ENCODE data around the gene ABHD4. TPM values are rescaled to one million over a fixed set of nuclear protein-coding genes. Genes with fewer than 3 reads are reported as not detected.
"Not testable (repeated sequence)": the region's sequence is repeated elsewhere in the genome, so short reads cannot be mapped to it uniquely, and the experiment has no call there.

Gene ABHD4
- total and polyA plus RNA-seq, 2 donors = 13.1 to 30.5 TPM

GRCh38 chr14:22634233-22634900 is 36.3 kb downstream of the ABHD4 start:
- no peak for DNase-seq (ENCODE audit: extremely low spot score)
- no peaks in the 10 kb centered on the region for H3K36me3 ChIP-seq (ENCODE audit: insufficient read depth)
- no peak overlapping the region for H3K27ac ChIP-seq (ENCODE audit: low read depth)
- 87% methylated on average over 8 of the region's 8 CpGs for WGBS
- H3K4me3 ChIP-seq (ENCODE audit: low read depth, low read length) = no peak overlapping the region
- no peaks in the 10 kb centered on the region for H3K4me1 ChIP-seq (ENCODE audit: insufficient read depth)

- H3K4me1 ChIP-seq (ENCODE audit: insufficient read depth); H3K27ac ChIP-seq (ENCODE audit: low read depth); H3K4me3 ChIP-seq (ENCODE audit: low read depth, low read length); H3K36me3 ChIP-seq (ENCODE audit: insufficient read depth); DNase-seq (ENCODE audit: extremely low spot score): not testable (repeated sequence)
- WGBS = 0% methylated on average over 1 of the region's 1 CpG
Observed at GRCh38 chr14:22635980-22636379, 37.9 kb downstream of the ABHD4 start.

GRCh38 chr14:22640192-22640591 is 42.1 kb downstream of the ABHD4 start:
- H3K27ac ChIP-seq (ENCODE audit: low read depth) = no peak overlapping the region
- no peaks in the 10 kb centered on the region for H3K4me1 ChIP-seq (ENCODE audit: insufficient read depth)
- no peaks in the 10 kb centered on the region for H3K36me3 ChIP-seq (ENCODE audit: insufficient read depth)
- DNase-seq (ENCODE audit: extremely low spot score) = no peak
- no peak overlapping the region for H3K4me3 ChIP-seq (ENCODE audit: low read depth, low read length)

- whole genome bisulfite sequencing = 49% methylated on average over 3 of the region's 3 CpGs
- no peak for DNase-seq (ENCODE audit: extremely low spot score)
- Histone ChIP-seq H3K36me3 (ENCODE audit: insufficient read depth) (no peaks in the 10 kb centered on the region), H3K27ac (ENCODE audit: low read depth) (no peak overlapping the region), H3K4me1 (ENCODE audit: insufficient read depth) (no peaks in the 10 kb centered on the region), H3K4me3 (ENCODE audit: low read depth, low read length) (no peak overlapping the region)
Observed at GRCh38 chr14:22641846-22642245, 43.7 kb downstream of the ABHD4 start.

GRCh38 chr14:22644305-22644635 is 46.2 kb downstream of the ABHD4 start, which contains the start of gene OR6J1:
TSS of gene OR6J1 (minus strand) at chr14:22644352. CDS start at chr14:22634811, 9,541 bp downstream.
- Histone ChIP-seq H3K4me3 (ENCODE audit: low read depth, low read length) (no peak within 1 kb of the TSS), H3K27ac (ENCODE audit: low read depth) (no peak within 1 kb of the TSS), H3K4me1 (ENCODE audit: insufficient read depth) (no peaks in the 10 kb centered on the region), H3K36me3 (ENCODE audit: insufficient read depth) (no peaks in the 10 kb centered on the region)
- WGBS = 83% methylated on average over 1 of the region's 1 CpG
- no peak for DNase-seq (ENCODE audit: extremely low spot score)

GRCh38 chr14:22646570-22647254 is 48.6 kb downstream of the ABHD4 start:
- H3K4me3 ChIP-seq (ENCODE audit: low read depth, low read length) = no peak overlapping the region

GRCh38 chr14:22648506-22648905 is 50.4 kb downstream of the ABHD4 start:
- DNase-seq (ENCODE audit: extremely low spot score) = no peak
- H3K4me3 ChIP-seq (ENCODE audit: low read depth, low read length) = no peak overlapping the region
- no peak overlapping the region for H3K27ac ChIP-seq (ENCODE audit: low read depth)
- no peaks in the 10 kb centered on the region for H3K4me1 ChIP-seq (ENCODE audit: insufficient read depth)
- H3K36me3 ChIP-seq (ENCODE audit: insufficient read depth) = no peaks in the 10 kb centered on the region
- WGBS = 64% methylated on average over 2 of the region's 2 CpGs

More at GRCh38 chr14:22646570-22647254, 48.6 kb downstream of the ABHD4 start:
- Histone ChIP-seq H3K36me3 (ENCODE audit: insufficient read depth) (no peaks in the 10 kb centered on the region), H3K4me1 (ENCODE audit: insufficient read depth) (no peaks in the 10 kb centered on the region), H3K27ac (ENCODE audit: low read depth) (no peak overlapping the region)
- WGBS = 92% methylated on average over 4 of the region's 4 CpGs
- no peak for DNase-seq (ENCODE audit: extremely low spot score)

GRCh38 chr14:22650046-22650739 is 52.1 kb downstream of the ABHD4 start:
- Histone ChIP-seq H3K36me3 (ENCODE audit: insufficient read depth) (no peaks in the 10 kb centered on the region), H3K27ac (ENCODE audit: low read depth) (no peak overlapping the region), H3K4me3 (ENCODE audit: low read depth, low read length) (no peak overlapping the region), H3K4me1 (ENCODE audit: insufficient read depth) (no peaks in the 10 kb centered on the region)
- DNase-seq (ENCODE audit: extremely low spot score) = no peak
- 74% methylated on average over 7 of the region's 7 CpGs for WGBS

- DNase-seq (ENCODE audit: extremely low spot score) = no peak
- 60% methylated on average over 3 of the region's 3 CpGs for WGBS
- Histone ChIP-seq H3K27ac (ENCODE audit: low read depth) (no peak overlapping the region), H3K4me1 (ENCODE audit: insufficient read depth) (no peaks in the 10 kb centered on the region), H3K4me3 (ENCODE audit: low read depth, low read length) (no peak overlapping the region), H3K36me3 (ENCODE audit: insufficient read depth) (no peaks in the 10 kb centered on the region)
Observed at GRCh38 chr14:22650960-22651521, 52.9 kb downstream of the ABHD4 start.

- Histone ChIP-seq H3K4me3 (ENCODE audit: low read depth, low read length) (no peak overlapping the region), H3K4me1 (ENCODE audit: insufficient read depth) (no peaks in the 10 kb centered on the region), H3K27ac (ENCODE audit: low read depth) (no peak overlapping the region), H3K36me3 (ENCODE audit: insufficient read depth) (no peaks in the 10 kb centered on the region)
- 81% methylated on average over 2 of the region's 2 CpGs for WGBS
- DNase-seq (ENCODE audit: extremely low spot score) = no peak
Observed at GRCh38 chr14:22651586-22651985, 53.5 kb downstream of the ABHD4 start.

GRCh38 chr14:22653012-22653621 is 55.0 kb downstream of the ABHD4 start:
- DNase-seq (ENCODE audit: extremely low spot score) = no peak
- Histone ChIP-seq H3K27ac (ENCODE audit: low read depth) (no peak overlapping the region), H3K4me1 (ENCODE audit: insufficient read depth) (no peaks in the 10 kb centered on the region), H3K4me3 (ENCODE audit: low read depth, low read length) (no peak overlapping the region), H3K36me3 (ENCODE audit: insufficient read depth) (no peaks in the 10 kb centered on the region)
- 7% methylated on average over 4 of the region's 4 CpGs for WGBS

- no peak for DNase-seq (ENCODE audit: extremely low spot score)
- no peaks in the 10 kb centered on the region for H3K36me3 ChIP-seq (ENCODE audit: insufficient read depth)
- 79% methylated on average over 2 of the region's 2 CpGs for WGBS
- no peak overlapping the region for H3K27ac ChIP-seq (ENCODE audit: low read depth)
- no peak overlapping the region for H3K4me3 ChIP-seq (ENCODE audit: low read depth, low read length)
- H3K4me1 ChIP-seq (ENCODE audit: insufficient read depth) = no peaks in the 10 kb centered on the region
Observed at GRCh38 chr14:22656226-22656625, 58.1 kb downstream of the ABHD4 start.

- Histone ChIP-seq H3K27ac (ENCODE audit: low read depth) (no peak overlapping the region), H3K4me1 (ENCODE audit: insufficient read depth) (no peaks in the 10 kb centered on the region), H3K36me3 (ENCODE audit: insufficient read depth) (no peaks in the 10 kb centered on the region), H3K4me3 (ENCODE audit: low read depth, low read length) (no peak overlapping the region)
- no peak for DNase-seq (ENCODE audit: extremely low spot score)
- WGBS = 45% methylated on average over 8 of the region's 8 CpGs
Observed at GRCh38 chr14:22656945-22657731, 59.0 kb downstream of the ABHD4 start.
